ENCODE results near the gene LILRA5.

DNA sequence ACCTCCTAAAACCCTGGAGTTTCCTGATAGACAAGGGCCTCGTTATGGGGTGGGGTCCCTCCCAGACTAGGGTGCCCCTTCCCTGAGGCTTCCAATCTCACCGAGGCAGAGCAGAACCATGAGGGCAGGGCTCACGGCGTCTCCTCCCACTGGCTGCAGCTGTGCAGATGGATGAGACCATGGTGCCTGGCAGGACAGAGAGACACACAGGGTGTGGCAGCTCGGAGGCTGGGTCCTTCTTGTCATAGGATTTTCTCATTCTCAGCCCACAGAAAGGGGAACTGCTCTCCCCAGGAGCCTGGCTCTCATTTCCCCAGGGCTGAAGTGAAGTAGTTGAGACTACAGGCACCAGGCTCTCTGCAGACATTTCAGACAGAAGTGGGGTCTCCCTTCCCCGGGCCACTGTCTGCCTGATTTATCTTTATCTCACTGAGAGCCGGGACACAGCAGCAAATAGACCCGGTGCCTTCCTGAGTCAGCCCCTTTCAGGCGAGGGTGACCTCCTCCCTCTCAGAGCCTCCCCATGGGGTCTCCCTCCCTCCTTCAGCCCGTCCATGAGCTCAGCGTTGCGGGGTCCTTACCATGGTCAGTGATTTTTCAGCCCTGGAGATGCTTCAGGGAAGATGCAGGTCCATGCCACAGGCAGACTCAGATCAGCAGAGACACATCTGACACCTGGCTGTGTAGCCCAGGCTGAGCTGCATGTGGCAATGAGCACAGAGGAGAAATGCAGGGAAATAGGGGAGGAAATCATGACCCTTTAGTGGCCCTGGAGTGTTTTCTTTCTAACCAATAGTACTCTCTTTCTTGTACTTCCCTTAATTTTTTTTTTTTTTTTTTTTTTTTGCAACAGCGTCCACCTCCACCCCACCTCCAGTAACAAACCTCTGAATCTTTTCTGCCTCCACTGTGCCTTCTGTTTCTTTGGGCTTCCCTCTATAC, at the start of gene LILRA5:
- TF ChIP-seq, protein P1, sequence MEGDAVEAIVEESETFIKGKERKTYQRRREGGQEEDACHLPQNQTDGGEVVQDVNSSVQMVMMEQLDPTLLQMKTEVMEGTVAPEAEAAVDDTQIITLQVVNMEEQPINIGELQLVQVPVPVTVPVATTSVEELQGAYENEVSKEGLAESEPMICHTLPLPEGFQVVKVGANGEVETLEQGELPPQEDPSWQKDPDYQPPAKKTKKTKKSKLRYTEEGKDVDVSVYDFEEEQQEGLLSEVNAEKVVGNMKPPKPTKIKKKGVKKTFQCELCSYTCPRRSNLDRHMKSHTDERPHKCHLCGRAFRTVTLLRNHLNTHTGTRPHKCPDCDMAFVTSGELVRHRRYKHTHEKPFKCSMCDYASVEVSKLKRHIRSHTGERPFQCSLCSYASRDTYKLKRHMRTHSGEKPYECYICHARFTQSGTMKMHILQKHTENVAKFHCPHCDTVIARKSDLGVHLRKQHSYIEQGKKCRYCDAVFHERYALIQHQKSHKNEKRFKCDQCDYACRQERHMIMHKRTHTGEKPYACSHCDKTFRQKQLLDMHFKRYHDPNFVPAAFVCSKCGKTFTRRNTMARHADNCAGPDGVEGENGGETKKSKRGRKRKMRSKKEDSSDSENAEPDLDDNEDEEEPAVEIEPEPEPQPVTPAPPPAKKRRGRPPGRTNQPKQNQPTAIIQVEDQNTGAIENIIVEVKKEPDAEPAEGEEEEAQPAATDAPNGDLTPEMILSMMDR (IDR thresholded peaks at IDR 0.05) = no peak
- no peak for TF ChIP-seq POLR2A (IDR thresholded peaks at IDR 0.05)
